ENCODE data around the gene AFTPH. TPM values are rescaled to one million over a fixed set of nuclear protein-coding genes. Genes with fewer than 3 reads are reported as not detected.

AFTPH gene
- total RNA-seq, 1 experiment from 2014 or later: 13.5 TPM

DNA sequence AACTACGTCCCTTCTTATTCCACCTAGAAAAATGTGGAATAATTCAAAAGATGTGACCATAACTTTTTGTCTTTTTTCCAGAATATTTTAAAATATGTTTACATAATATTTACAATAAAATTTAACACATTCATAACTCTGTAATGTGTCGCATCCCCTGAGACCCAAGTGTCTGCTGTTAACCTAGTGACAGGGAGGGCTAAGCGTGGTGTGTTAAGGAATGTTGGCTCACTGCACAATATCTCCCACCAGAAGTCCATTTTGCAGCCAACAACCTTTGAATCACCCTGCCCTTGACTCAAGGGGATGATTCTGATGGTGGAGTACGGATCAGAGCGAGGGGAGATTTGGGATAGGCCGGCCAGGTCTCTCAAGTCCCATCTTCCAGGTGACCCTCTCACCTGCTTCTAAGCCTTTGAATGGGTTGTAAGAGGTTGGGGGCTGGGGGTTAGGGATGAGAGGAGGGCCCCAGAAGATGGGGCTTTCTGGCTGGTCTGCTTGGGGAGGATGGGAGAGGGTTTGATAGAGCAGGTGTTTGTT lies 86.3 kb downstream of the AFTPH start:
- Histone ChIP-seq H2BK12ac (ENCODE audit: insufficient read length, low read depth, low read length) (no peak overlapping the region), H2BK5ac (ENCODE audit: insufficient read length, low read length) (no peak overlapping the region), H3K4ac (ENCODE audit: low read depth, low read length) (no peak overlapping the region), H2AK5ac (ENCODE audit: insufficient read length, low read length) (no peak overlapping the region), H3K14ac (ENCODE audit: insufficient read depth, low read length) (no peak overlapping the region), H2BK15ac (ENCODE audit: low read depth, low read length) (no peak overlapping the region), H3K27ac (ENCODE audit: insufficient read length, low read depth, low read length) (no peak overlapping the region), H3K23me2 (ENCODE audit: insufficient read length, low read depth, low read length, poor library complexity, severe bottlenecking) (peaks cover 2% of the 10 kb centered on the region), H3K23ac (ENCODE audit: insufficient read length, low read depth, low read length) (no peak overlapping the region), H3T11ph (ENCODE audit: low read length) (no peak overlapping the region), H4K8ac (replicated peaks; ENCODE audit: insufficient read length, low read depth, low read length) (no peak overlapping the region), H3K79me1 (ENCODE audit: insufficient read depth, low read depth, low read length, poor library complexity, severe bottlenecking) (no peaks in the 10 kb centered on the region), H2AFZ (ENCODE audit: low read length) (no peak overlapping the region), H3K27me3 (ENCODE audit: insufficient read depth, low read length) (no peaks in the 10 kb centered on the region; the same call in 1 of the 2 replicates), H3K79me2 (ENCODE audit: insufficient read depth, low read length) (no peaks in the 10 kb centered on the region), H3K4me1 (ENCODE audit: insufficient read depth, low read length) (no peaks in the 10 kb centered on the region), H4K5ac (ENCODE audit: insufficient read length, low read depth, low read length) (no peak overlapping the region), H2BK20ac (ENCODE audit: low read depth, low read length, poor library complexity, severe bottlenecking) (no peak overlapping the region), H4K91ac (ENCODE audit: insufficient read length, low read depth, low read length) (no peak overlapping the region), H3K56ac (ENCODE audit: insufficient read length, low read depth, low read length) (no peak overlapping the region), H3K18ac (ENCODE audit: insufficient read length, low read depth, low read length) (no peak overlapping the region), H3K9me3 (ENCODE audit: control insufficient read depth, low read depth, low read length) (no peaks in the 10 kb centered on the region), H4K20me1 (ENCODE audit: control insufficient read depth, insufficient read depth, insufficient read length) (no peaks in the 10 kb centered on the region), H3K9ac (ENCODE audit: extremely low read depth, insufficient read length, low read length) (no peak overlapping the region), H2BK120ac (ENCODE audit: low read depth, low read length, poor library complexity, severe bottlenecking) (no peak overlapping the region), H3K4me2 (ENCODE audit: insufficient read depth, insufficient read length, low read length) (no peak overlapping the region)
- H3K4me3 Mint-ChIP-seq: peak overlapping the region in 1 of 2 experiments; percentile 72; a peak in 2 of 5 replicates
- H3K9me3 Mint-ChIP-seq: no peaks in the 10 kb centered on the region
- WGBS (ENCODE audit: extremely low coverage, insufficient read length, low lambda C conversion rate): no CpG with 5 or more reads among the region's 6 CpGs
- TF ChIP-seq, protein P1, sequence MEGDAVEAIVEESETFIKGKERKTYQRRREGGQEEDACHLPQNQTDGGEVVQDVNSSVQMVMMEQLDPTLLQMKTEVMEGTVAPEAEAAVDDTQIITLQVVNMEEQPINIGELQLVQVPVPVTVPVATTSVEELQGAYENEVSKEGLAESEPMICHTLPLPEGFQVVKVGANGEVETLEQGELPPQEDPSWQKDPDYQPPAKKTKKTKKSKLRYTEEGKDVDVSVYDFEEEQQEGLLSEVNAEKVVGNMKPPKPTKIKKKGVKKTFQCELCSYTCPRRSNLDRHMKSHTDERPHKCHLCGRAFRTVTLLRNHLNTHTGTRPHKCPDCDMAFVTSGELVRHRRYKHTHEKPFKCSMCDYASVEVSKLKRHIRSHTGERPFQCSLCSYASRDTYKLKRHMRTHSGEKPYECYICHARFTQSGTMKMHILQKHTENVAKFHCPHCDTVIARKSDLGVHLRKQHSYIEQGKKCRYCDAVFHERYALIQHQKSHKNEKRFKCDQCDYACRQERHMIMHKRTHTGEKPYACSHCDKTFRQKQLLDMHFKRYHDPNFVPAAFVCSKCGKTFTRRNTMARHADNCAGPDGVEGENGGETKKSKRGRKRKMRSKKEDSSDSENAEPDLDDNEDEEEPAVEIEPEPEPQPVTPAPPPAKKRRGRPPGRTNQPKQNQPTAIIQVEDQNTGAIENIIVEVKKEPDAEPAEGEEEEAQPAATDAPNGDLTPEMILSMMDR (conservative IDR thresholded peaks at IDR 0.05): no peak
- peaks cover 8 to 21% of the 10 kb centered on the region in 2 experiments; a peak in 3 of 4 replicates for H3K4me1 Mint-ChIP-seq
- no peak for DNase-seq
- no peaks in the 10 kb centered on the region for H3K36me3 Mint-ChIP-seq (ENCODE audit: insufficient read depth in 1 of 3, low read depth in 3 of 3)
- H3K27ac Mint-ChIP-seq: no peak overlapping the region
- peaks cover 50% of the 10 kb centered on the region for H3K27me3 Mint-ChIP-seq (ENCODE audit: low read depth)

All from H9 (cell line).